Fibroblast of mammary gland (primary cell): Measurements from ENCODE around the gene COL3A1.

Experiments used
- DNase-seq: peaks from one replicate; pipeline ENCODE4 v3.0.0-alpha.2; 2010; ENCODE audit warnings: low read depth
- H3K4me3 ChIP-seq: 2 replicates; pipeline ENCODE4 v1.5.1; 2011; ENCODE audit warnings: low read depth, mild to moderate bottlenecking, low read length, moderate library complexity; ENCODE audit not compliant: control insufficient read depth
- TF ChIP-seq, protein P1 (sequence below): conservative IDR thresholded peaks from 2 replicates; pipeline ENCODE4 v1.5.1; 2011; ENCODE audit warnings: low read depth, low read length, inconsistent platforms; ENCODE audit not compliant: control insufficient read depth, insufficient read depth

Gene COL3A1

DNA sequence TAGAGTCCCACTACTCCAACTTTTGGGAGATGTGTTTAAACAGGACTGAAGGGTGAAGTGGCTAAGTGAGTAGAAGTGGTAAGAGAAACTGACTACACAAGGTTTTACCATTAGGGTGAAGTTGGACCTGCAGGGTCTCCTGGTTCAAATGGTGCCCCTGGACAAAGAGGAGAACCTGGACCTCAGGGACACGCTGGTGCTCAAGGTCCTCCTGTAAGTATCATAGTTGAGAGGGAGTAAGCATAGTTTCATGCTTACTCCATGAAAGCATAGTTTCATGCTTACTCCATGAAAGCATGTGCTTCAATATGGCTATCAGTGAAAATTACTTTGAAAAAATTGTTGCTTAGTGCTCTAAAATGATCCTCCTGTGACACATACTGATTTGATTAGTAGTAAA is 19.1 kb downstream of the COL3A1 start:
- no peak for DNase-seq
- no peak overlapping the region for H3K4me3 ChIP-seq
- TF ChIP-seq, protein P1, sequence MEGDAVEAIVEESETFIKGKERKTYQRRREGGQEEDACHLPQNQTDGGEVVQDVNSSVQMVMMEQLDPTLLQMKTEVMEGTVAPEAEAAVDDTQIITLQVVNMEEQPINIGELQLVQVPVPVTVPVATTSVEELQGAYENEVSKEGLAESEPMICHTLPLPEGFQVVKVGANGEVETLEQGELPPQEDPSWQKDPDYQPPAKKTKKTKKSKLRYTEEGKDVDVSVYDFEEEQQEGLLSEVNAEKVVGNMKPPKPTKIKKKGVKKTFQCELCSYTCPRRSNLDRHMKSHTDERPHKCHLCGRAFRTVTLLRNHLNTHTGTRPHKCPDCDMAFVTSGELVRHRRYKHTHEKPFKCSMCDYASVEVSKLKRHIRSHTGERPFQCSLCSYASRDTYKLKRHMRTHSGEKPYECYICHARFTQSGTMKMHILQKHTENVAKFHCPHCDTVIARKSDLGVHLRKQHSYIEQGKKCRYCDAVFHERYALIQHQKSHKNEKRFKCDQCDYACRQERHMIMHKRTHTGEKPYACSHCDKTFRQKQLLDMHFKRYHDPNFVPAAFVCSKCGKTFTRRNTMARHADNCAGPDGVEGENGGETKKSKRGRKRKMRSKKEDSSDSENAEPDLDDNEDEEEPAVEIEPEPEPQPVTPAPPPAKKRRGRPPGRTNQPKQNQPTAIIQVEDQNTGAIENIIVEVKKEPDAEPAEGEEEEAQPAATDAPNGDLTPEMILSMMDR: no peak

- no peak overlapping the region for H3K4me3 ChIP-seq
- peak; percentile 38 for DNase-seq
- TF ChIP-seq, protein P1: no peak
These were observed 23.1 kb downstream of the COL3A1 start for GRCh38 chr2:188997263-188997662.

GRCh38 chr2:189000221-189000620 is 26.0 kb downstream of the COL3A1 start:
- no peak overlapping the region for H3K4me3 ChIP-seq
- TF ChIP-seq, protein P1: no peak
- no peak for DNase-seq

DNA sequence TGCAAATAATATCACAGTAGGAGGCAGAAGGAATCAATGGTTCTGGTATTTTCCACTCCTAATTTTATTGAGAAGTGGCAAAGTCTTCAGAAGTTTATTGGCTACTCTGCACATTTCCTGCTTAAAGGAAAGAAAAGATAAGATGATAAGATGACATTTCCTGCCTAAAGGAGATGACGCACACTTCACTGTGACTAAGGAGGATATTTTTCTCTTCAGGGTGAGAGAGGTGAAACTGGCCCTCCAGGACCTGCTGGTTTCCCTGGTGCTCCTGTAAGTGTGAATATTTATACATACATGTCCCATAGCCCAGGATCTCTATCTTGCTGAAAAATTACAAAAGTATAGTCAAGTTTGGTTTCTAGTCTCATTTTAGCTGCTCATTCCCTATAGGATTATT is 27.9 kb downstream of the COL3A1 start:
- DNase-seq: peak; percentile 77
- TF ChIP-seq, protein P1: no peak
- no peak overlapping the region for H3K4me3 ChIP-seq

GRCh38 chr2:189008555-189009262 is 34.5 kb downstream of the COL3A1 start:
- no peak for DNase-seq
- no peak overlapping the region for H3K4me3 ChIP-seq
- TF ChIP-seq, protein P1: no peak

DNA sequence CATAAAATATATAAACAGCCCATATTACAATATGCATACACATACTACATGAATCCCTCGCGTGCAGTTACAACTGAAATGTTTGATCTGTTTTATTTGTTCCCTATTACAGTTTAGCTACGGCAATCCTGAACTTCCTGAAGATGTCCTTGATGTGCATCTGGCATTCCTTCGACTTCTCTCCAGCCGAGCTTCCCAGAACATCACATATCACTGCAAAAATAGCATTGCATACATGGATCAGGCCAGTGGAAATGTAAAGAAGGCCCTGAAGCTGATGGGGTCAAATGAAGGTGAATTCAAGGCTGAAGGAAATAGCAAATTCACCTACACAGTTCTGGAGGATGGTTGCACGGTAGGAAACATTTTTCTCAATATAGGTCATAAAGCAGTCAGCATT is 36.4 kb downstream of the COL3A1 start:
- TF ChIP-seq, protein P1: no peak
- H3K4me3 ChIP-seq: no peak overlapping the region
- no peak for DNase-seq
